Eye (tissue), 1 donor: ENCODE measurements around the gene FHIT.

ENCODE experiments used
- DNase-seq: peaks from one replicate; pipeline ENCODE4 v3.0.0-alpha.2; 2015

The FHIT gene

GRCh38 chr3:60386306-60386705 lies 864.9 kb downstream of the FHIT start:
- DNase-seq: no peak

GRCh38 chr3:60384341-60384740 lies 866.9 kb downstream of the FHIT start:
- DNase-seq: no peak

- DNase-seq: no peak
Measured at GRCh38 chr3:60383345-60383744, 867.9 kb downstream of the FHIT start.

- DNase-seq: no peak
Measured at GRCh38 chr3:60366486-60366885, 884.8 kb downstream of the FHIT start.

GRCh38 chr3:60365360-60365759 lies 885.9 kb downstream of the FHIT start:
- DNase-seq: no peak

GRCh38 chr3:60364475-60364874 lies 886.8 kb downstream of the FHIT start:
- no peak for DNase-seq

GRCh38 chr3:60363817-60364216 lies 887.4 kb downstream of the FHIT start:
- DNase-seq: no peak

- no peak for DNase-seq
Measured at GRCh38 chr3:60355825-60356224, 895.4 kb downstream of the FHIT start.

- DNase-seq: no peak
Measured at GRCh38 chr3:60351481-60351880, 899.8 kb downstream of the FHIT start.

- DNase-seq: no peak
Measured at GRCh38 chr3:60344340-60344739, 906.9 kb downstream of the FHIT start.

- no peak for DNase-seq
Measured at GRCh38 chr3:60343831-60344230, 907.4 kb downstream of the FHIT start.

- no peak for DNase-seq
Measured at GRCh38 chr3:60339304-60339703, 911.9 kb downstream of the FHIT start.

GRCh38 chr3:60337421-60337820 lies 913.8 kb downstream of the FHIT start:
- DNase-seq: no peak

GRCh38 chr3:60336061-60336460 lies 915.2 kb downstream of the FHIT start:
- DNase-seq: no peak

- DNase-seq: no peak
Measured at GRCh38 chr3:60333710-60334109, 917.5 kb downstream of the FHIT start.

- DNase-seq: no peak
Measured at GRCh38 chr3:60330107-60330506, 921.1 kb downstream of the FHIT start.

GRCh38 chr3:60325610-60326170 lies 925.6 kb downstream of the FHIT start:
- no peak for DNase-seq

- no peak for DNase-seq
Measured at GRCh38 chr3:60323651-60324050, 927.6 kb downstream of the FHIT start.

GRCh38 chr3:60323180-60323579 lies 928.1 kb downstream of the FHIT start:
- no peak for DNase-seq

- no peak for DNase-seq
Measured at GRCh38 chr3:60322298-60322856, 928.9 kb downstream of the FHIT start.

- no peak for DNase-seq
Measured at GRCh38 chr3:60319179-60319858, 931.9 kb downstream of the FHIT start.

- DNase-seq: peak; percentile 59
Measured at GRCh38 chr3:60316121-60316797, 935.0 kb downstream of the FHIT start.

GRCh38 chr3:60313951-60314461 lies 937.2 kb downstream of the FHIT start:
- no peak for DNase-seq
